H1 (cell line): ENCODE results near the gene DBET. TPM values are rescaled to one million over a fixed set of nuclear protein-coding genes. Genes with fewer than 3 reads are reported as not detected.
"Not testable (repeated sequence)": the region's sequence is repeated elsewhere in the genome, so short reads cannot be mapped to it uniquely, and the experiment has no call there.

ENCODE experiments used
- CTCF ChIA-PET: fragments of 300-600 bp; sonication (Branson Sonifier 250); formaldehyde crosslinking; loops from one replicate; lab custom pipeline; 2021; ENCODE audit not compliant: partially characterized antibody; lab: Charles Lee
- POLR2A ChIA-PET: fragments of 300-600 bp; sonication (Branson Sonifier 250); formaldehyde crosslinking; loops from one replicate; lab custom pipeline; 2021; ENCODE audit warnings: inconsistent platforms; ENCODE audit not compliant: partially characterized antibody; lab: Charles Lee
- DNase-seq, 2 experiments: peaks; one replicate each; pipeline versions ENCODE4 v3.0.0 to v3.0.0-alpha.2; 2010 to 2022; ENCODE audit warnings: low spot score in 2 of 2, low read depth in 1 of 2, mixed read lengths in 1 of 2
- FAIRE-seq: peaks from 2 replicates; lab custom pipeline; 2011; peaks lifted over from hg19 to GRCh38; lab: Jason Lieb, UNC
- H2AFZ ChIP-seq: 2 replicates; pipeline ENCODE4 v1.8.1; 2012; ENCODE audit warnings: low read length, inconsistent platforms
- H2AK5ac ChIP-seq: 2 replicates; pipeline ENCODE4 v1.6.1; 2013; ENCODE audit warnings: low read depth, low read length
- H2BK120ac ChIP-seq: replicated peaks from 2 replicates; pipeline ENCODE3; 2013; ENCODE audit warnings: low read depth, low read length, inconsistent platforms
- H2BK12ac ChIP-seq: 2 replicates; pipeline ENCODE4 v1.6.1; 2013; ENCODE audit warnings: low read depth, low read length
- H2BK15ac ChIP-seq: 2 replicates; pipeline ENCODE4 v1.6.1; 2013; ENCODE audit warnings: low read length
- H2BK20ac ChIP-seq: 2 replicates; pipeline ENCODE4 v1.6.1; 2013; ENCODE audit warnings: low read length
- H2BK5ac ChIP-seq: 2 replicates; pipeline ENCODE4 v1.6.1; 2013; ENCODE audit warnings: low read depth, low read length
- H3K14ac ChIP-seq: 2 replicates; pipeline ENCODE4 v1.6.1; 2013; ENCODE audit warnings: inconsistent platforms; ENCODE audit not compliant: insufficient read length
- H3K18ac ChIP-seq: 2 replicates; pipeline ENCODE4 v1.6.1; 2013; ENCODE audit warnings: low read length; ENCODE audit errors: extremely low read depth
- H3K23ac ChIP-seq: 2 replicates; pipeline ENCODE4 v1.6.1; 2013; ENCODE audit warnings: inconsistent platforms; ENCODE audit not compliant: insufficient read length
- H3K23me2 ChIP-seq: 2 replicates; pipeline ENCODE4 v1.6.1; 2013; ENCODE audit warnings: low read depth, low read length
- H3K27ac ChIP-seq: 2 replicates; pipeline ENCODE4 v1.6.1; 2011; ENCODE audit warnings: low read depth, low read length, inconsistent platforms
- H3K27me3 ChIP-seq, 4 experiments: replicated peaks in 1 of 4; 1 replicate in 1 of 4; 2 replicates in 3 of 4; pipeline versions ENCODE4 v1.6.1 to v1.8.1; 2011 to 2013; ENCODE audit warnings: low read length in 3 of 4, mild to moderate bottlenecking in 3 of 4, inconsistent platforms in 2 of 4, mixed read lengths in 2 of 4, moderate library complexity in 1 of 4; ENCODE audit not compliant: control insufficient read depth in 3 of 4, insufficient read depth in 3 of 4; ENCODE audit errors: extremely low read depth in 1 of 4
- H3K36me3 ChIP-seq, 4 experiments: 2 replicates each; pipeline versions ENCODE4 v1.6.1 to v1.8.1; 2011 to 2013; ENCODE audit warnings: mild to moderate bottlenecking in 4 of 4, low read length in 3 of 4, moderate library complexity in 2 of 4, control low read depth in 1 of 4, inconsistent platforms in 1 of 4; ENCODE audit not compliant: insufficient read depth in 4 of 4, control insufficient read depth in 2 of 4
- H3K4ac ChIP-seq: replicated peaks from 2 replicates; pipeline ENCODE3; 2013; ENCODE audit warnings: low read length, low read depth, mixed read lengths, inconsistent platforms; ENCODE audit not compliant: insufficient read length
- H3K4me1 ChIP-seq, 4 experiments: replicated peaks in 1 of 4; 1 replicate in 1 of 4; 2 replicates in 3 of 4; pipeline versions ENCODE4 v1.6.1 to v1.8.1; 2011 to 2013; ENCODE audit warnings: low read length in 3 of 4, inconsistent platforms in 2 of 4, mixed read lengths in 1 of 4; ENCODE audit not compliant: insufficient read depth in 4 of 4, control insufficient read depth in 3 of 4
- H3K4me2 ChIP-seq, 2 experiments: 2 replicates each; pipeline versions ENCODE4 v1.6.1 to v1.8.1; 2011 to 2013; ENCODE audit warnings: low read depth in 2 of 2, low read length in 2 of 2, control low read depth in 1 of 2, inconsistent platforms in 1 of 2, mild to moderate bottlenecking in 1 of 2; ENCODE audit not compliant: insufficient read depth in 1 of 2
- H3K4me3 ChIP-seq, 4 experiments: fragments of 200-600, 300-600 bp in 1 of 4; sonication (generic), shearing (Covaris generic), sonication (Bioruptor Twin) in 1 of 4; 2 replicates each; pipeline versions ENCODE4 v1.5.1 to v1.8.1; 2011 to 2016; ENCODE audit warnings: low read length in 4 of 4, low read depth in 3 of 4, control low read depth in 2 of 4, inconsistent platforms in 2 of 4, mild to moderate bottlenecking in 2 of 4, mixed read lengths in 1 of 4, moderate library complexity in 1 of 4; ENCODE audit not compliant: insufficient read depth in 2 of 4; ENCODE audit errors: extremely low read depth in 1 of 4
- H3K56ac ChIP-seq: replicated peaks from 2 replicates; pipeline ENCODE3; 2013; ENCODE audit warnings: low read depth, mild to moderate bottlenecking, mixed read lengths, low read length, inconsistent platforms; ENCODE audit not compliant: insufficient read length
- H3K79me1 ChIP-seq: 2 replicates; pipeline ENCODE4 v1.6.1; 2013; ENCODE audit warnings: low read depth, low read length, control low read depth
- H3K79me2 ChIP-seq, 2 experiments: 2 replicates each; pipeline versions ENCODE4 v1.6.1 to v1.8.1; 2012 to 2013; ENCODE audit warnings: low read length in 2 of 2, mild to moderate bottlenecking in 2 of 2, inconsistent platforms in 1 of 2; ENCODE audit not compliant: insufficient read depth in 2 of 2, control insufficient read depth in 1 of 2
- H3K9ac ChIP-seq, 4 experiments: replicated peaks in 1 of 4; 1 replicate in 1 of 4; 2 replicates in 3 of 4; pipeline versions ENCODE4 v1.6.1 to v1.8.1; 2011 to 2013; ENCODE audit warnings: low read depth in 3 of 4, low read length in 3 of 4, control low read depth in 2 of 4, mild to moderate bottlenecking in 2 of 4, moderate library complexity in 2 of 4, inconsistent platforms in 1 of 4; ENCODE audit errors: extremely low read depth in 1 of 4
- H3K9me3 ChIP-seq, 2 experiments: 2 replicates each; pipeline versions ENCODE4 v1.6.1 to v1.8.1; 2012 to 2013; ENCODE audit warnings: mild to moderate bottlenecking in 2 of 2, moderate library complexity in 2 of 2, control low read depth in 1 of 2, inconsistent platforms in 1 of 2, low read depth in 1 of 2, low read length in 1 of 2, mixed read lengths in 1 of 2; ENCODE audit not compliant: insufficient read depth in 2 of 2
- H4K20me1 ChIP-seq, 2 experiments: replicated peaks in 1 of 2; 2 replicates each; pipeline versions ENCODE3 to v1.8.1; 2011 to 2013; ENCODE audit warnings: inconsistent platforms in 2 of 2, low read length in 2 of 2, mild to moderate bottlenecking in 1 of 2; ENCODE audit not compliant: insufficient read depth in 2 of 2, control insufficient read depth in 1 of 2
- H4K5ac ChIP-seq: 2 replicates; pipeline ENCODE4 v1.6.1; 2013; ENCODE audit warnings: low read length, low read depth, mixed read lengths, inconsistent platforms; ENCODE audit not compliant: insufficient read length
- H4K8ac ChIP-seq: 2 replicates; pipeline ENCODE4 v1.8.0; 2013; ENCODE audit warnings: mild to moderate bottlenecking, moderate library complexity, low read length, inconsistent platforms; ENCODE audit not compliant: insufficient read depth; ENCODE audit errors: extremely low read depth
- H4K91ac ChIP-seq: replicated peaks from 2 replicates; pipeline ENCODE3; 2013; ENCODE audit warnings: low read length, mixed read lengths, inconsistent platforms; ENCODE audit not compliant: insufficient read length
- CBX5 ChIP-seq: fragments of 300-800, 300-1000 bp; sonication (generic); IDR thresholded peaks from 2 replicates; pipeline ENCODE4 v1.7.1; 2016; ENCODE audit warnings: antibody characterized with exemption, low read length, low read depth
- WGBS, 2 experiments: shearing (Covaris generic) in 1 of 2; methylation state at CpG; one replicate each; pipeline versions ENCODE4 v1.1.6 to v1.1.7; 2013 to 2015; ENCODE audit warnings: low lambda C conversion rate in 2 of 2, mixed read lengths in 2 of 2, inconsistent platforms in 1 of 2, low coverage in 1 of 2, missing lambda C conversion rate in 1 of 2; ENCODE audit not compliant: insufficient replicate concordance in 2 of 2, insufficient coverage in 1 of 2, insufficient read length in 1 of 2; ENCODE audit errors: extremely low coverage in 1 of 2, missing lambda C conversion rate in 1 of 2; 5-methylcytosine and 5-hydroxymethylcytosine counted together
- polyA plus RNA-seq, 7 experiments: library from polyadenylated mRNA; depleted of rRNA in 3 of 7; stranded (reverse) in 5 of 7; unstranded in 2 of 7; fragments of >200 nt in 5 of 7; fragments of 200-250 nt in 2 of 7; gene quantifications; 1 replicate in 5 of 7; 2 replicates in 1 of 7; 4 replicates in 1 of 7; pipeline versions ENCODE4 v1.2.1 to v1.2.3, GENCODE V29; 2011 to 2013; ENCODE audit warnings: missing spikeins in 2 of 7, mixed read lengths in 2 of 7
- total RNA-seq: library from RNA; stranded (reverse); fragmentation: NEBNext Ultra II Directional; extraction: Animal tissue kit (Norgen Biotek cat#: 25700); gene quantifications from 2 replicates; pipeline ENCODE4 v1.2.1, GENCODE V29; 2021

The DBET gene
- total and polyA plus RNA-seq, 2 of the 8 experiments (the other 6 are each of a cell fraction or from before 2014, with no cell fraction given): not detected

GRCh38 chr4:190110570-190111295 lies 46.4 kb downstream of the DBET start:
- peaks cover 63 to 67% of the 10 kb centered on the region in 2 experiments for H3K9me3 ChIP-seq
- H3K36me3 ChIP-seq, POLR2A ChIA-PET, H3K18ac ChIP-seq, H4K91ac ChIP-seq, H3K4me2 ChIP-seq, CTCF ChIA-PET, H4K8ac ChIP-seq, H3K4me1 ChIP-seq, FAIRE-seq, H2BK15ac ChIP-seq, H2AFZ ChIP-seq, H4K5ac ChIP-seq, H3K23me2 ChIP-seq, H3K23ac ChIP-seq, H2BK20ac ChIP-seq, H3K27me3 ChIP-seq, H3K79me1 ChIP-seq, H2BK12ac ChIP-seq, H4K20me1 ChIP-seq, H2AK5ac ChIP-seq, H2BK120ac ChIP-seq, DNase-seq, H3K56ac ChIP-seq, H3K4me3 ChIP-seq, H3K9ac ChIP-seq, H3K27ac ChIP-seq, H2BK5ac ChIP-seq, H3K79me2 ChIP-seq, H3K4ac ChIP-seq, H3K14ac ChIP-seq: not testable (repeated sequence)
- 73% methylated on average over 4 of the region's 4 CpGs; no CpG with 5 or more reads in 1 of the 2 experiments for WGBS, 2 experiments
- 0 out of 2 replicates have a peak, but pooled peaks have one; percentile 36 for TF ChIP-seq CBX5
